WERI-Rb-1 (cell line): ENCODE measurements around the gene ABTB1.
A peak's percentile ranks its signal among the peaks of the same experiment; 100 is the strongest.

Experiments used
- DNase-seq: peaks from one replicate; pipeline ENCODE4 v3.0.0-alpha.2; 2020
- H3K27ac ChIP-seq: fragments of 250-450 bp; sonication (Bioruptor Pico); 2 replicates; pipeline ENCODE4 v1.5.1; 2020; ENCODE audit warnings: mild to moderate bottlenecking, moderate library complexity
- H3K27me3 ChIP-seq: fragments of 250-450 bp; sonication (Bioruptor Pico); 2 replicates; pipeline ENCODE4 v1.5.1; 2021; ENCODE audit warnings: mild to moderate bottlenecking, low read depth, moderate library complexity; ENCODE audit not compliant: insufficient read depth, severe bottlenecking
- H3K36me3 ChIP-seq: fragments of 250-450 bp; sonication (Bioruptor Pico); 2 replicates; pipeline ENCODE4 v1.5.1; 2020; ENCODE audit warnings: mild to moderate bottlenecking, moderate library complexity
- H3K4me3 ChIP-seq: 2 replicates; pipeline ENCODE4 v1.5.1; 2011; ENCODE audit warnings: low read depth, mild to moderate bottlenecking, control low read depth, low read length
- H3K9me3 ChIP-seq: fragments of 250-450 bp; sonication (Bioruptor Pico); 2 replicates; pipeline ENCODE4 v1.5.1; 2021; ENCODE audit warnings: mild to moderate bottlenecking, moderate library complexity; ENCODE audit not compliant: severe bottlenecking
- CTCF ChIP-seq: IDR thresholded peaks from 2 replicates; pipeline ENCODE4 v1.5.1; 2011; ENCODE audit warnings: low read depth, mild to moderate bottlenecking, control low read depth, inconsistent platforms, low read length

ABTB1 gene

GRCh38 chr3:127717357-127718244 lies 44.8 kb downstream of the ABTB1 start:
- no peak for TF ChIP-seq CTCF
- DNase-seq = peak; percentile 81
- no peaks in the 10 kb centered on the region for H3K9me3 ChIP-seq

GRCh38 chr3:127718245-127718915 lies 45.6 kb downstream of the ABTB1 start:
- no peak for DNase-seq
- Histone ChIP-seq H3K4me3 (no peak overlapping the region), H3K27me3 (no peaks in the 10 kb centered on the region), H3K27ac (peak overlapping the region; percentile 87), H3K36me3 (no peaks in the 10 kb centered on the region), H3K9me3 (no peaks in the 10 kb centered on the region)
- peak; percentile 56 for TF ChIP-seq CTCF

More at GRCh38 chr3:127717357-127718244, 44.8 kb downstream of the ABTB1 start:
- peak overlapping the region; percentile 87 for H3K27ac ChIP-seq
- H3K4me3 ChIP-seq = peak overlapping the region; percentile 12; the same call in 1 of the 2 replicates
- no peaks in the 10 kb centered on the region for H3K36me3 ChIP-seq
- H3K27me3 ChIP-seq = no peaks in the 10 kb centered on the region

GRCh38 chr3:127718916-127719290 lies 46.2 kb downstream of the ABTB1 start:
- peaks cover 4% of the 10 kb centered on the region for H3K9me3 ChIP-seq
- H3K36me3 ChIP-seq = no peaks in the 10 kb centered on the region
- no peak for TF ChIP-seq CTCF
- no peak for DNase-seq
- no peak overlapping the region; the same call in 1 of the 2 replicates for H3K27ac ChIP-seq
- H3K27me3 ChIP-seq = no peaks in the 10 kb centered on the region
- H3K4me3 ChIP-seq = no peak overlapping the region

GRCh38 chr3:127719369-127719768 lies 46.6 kb downstream of the ABTB1 start:
- H3K27ac ChIP-seq = no peak overlapping the region
- no peak for DNase-seq
- H3K27me3 ChIP-seq = no peaks in the 10 kb centered on the region
- TF ChIP-seq CTCF = no peak
- peaks cover 8% of the 10 kb centered on the region for H3K9me3 ChIP-seq
- no peaks in the 10 kb centered on the region for H3K36me3 ChIP-seq
- no peak overlapping the region for H3K4me3 ChIP-seq

- DNase-seq = no peak
Measured at GRCh38 chr3:127720161-127720823, 47.5 kb downstream of the ABTB1 start.

More at GRCh38 chr3:127720161-127720823, 47.5 kb downstream of the ABTB1 start:
- no peak for TF ChIP-seq CTCF
- no peak overlapping the region for H3K4me3 ChIP-seq
- H3K27me3 ChIP-seq = no peaks in the 10 kb centered on the region
- H3K27ac ChIP-seq = no peak overlapping the region
- H3K36me3 ChIP-seq = no peaks in the 10 kb centered on the region
- peaks cover 9% of the 10 kb centered on the region for H3K9me3 ChIP-seq
